Lower leg skin (tissue), 3 donors: ENCODE results near the gene MCAT.

Experiments used
- POLR2A ChIP-seq, 2 donors: fragments of 450-650 bp; IDR thresholded peaks; one replicate each; pipeline ENCODE4 v1.6.1; 2016 to 2017; ENCODE audit warnings: antibody characterized with exemption in 2 of 2, mild to moderate bottlenecking in 1 of 2, moderate library complexity in 1 of 2
- TF ChIP-seq, protein P1 (sequence below), 3 donors: fragments of 450-650 bp; IDR thresholded peaks; one replicate each; pipeline ENCODE4 v1.5.1; 2016; ENCODE audit warnings: antibody characterized with exemption in 3 of 3, mild to moderate bottlenecking in 3 of 3, moderate library complexity in 2 of 3

- TF ChIP-seq, protein P1, sequence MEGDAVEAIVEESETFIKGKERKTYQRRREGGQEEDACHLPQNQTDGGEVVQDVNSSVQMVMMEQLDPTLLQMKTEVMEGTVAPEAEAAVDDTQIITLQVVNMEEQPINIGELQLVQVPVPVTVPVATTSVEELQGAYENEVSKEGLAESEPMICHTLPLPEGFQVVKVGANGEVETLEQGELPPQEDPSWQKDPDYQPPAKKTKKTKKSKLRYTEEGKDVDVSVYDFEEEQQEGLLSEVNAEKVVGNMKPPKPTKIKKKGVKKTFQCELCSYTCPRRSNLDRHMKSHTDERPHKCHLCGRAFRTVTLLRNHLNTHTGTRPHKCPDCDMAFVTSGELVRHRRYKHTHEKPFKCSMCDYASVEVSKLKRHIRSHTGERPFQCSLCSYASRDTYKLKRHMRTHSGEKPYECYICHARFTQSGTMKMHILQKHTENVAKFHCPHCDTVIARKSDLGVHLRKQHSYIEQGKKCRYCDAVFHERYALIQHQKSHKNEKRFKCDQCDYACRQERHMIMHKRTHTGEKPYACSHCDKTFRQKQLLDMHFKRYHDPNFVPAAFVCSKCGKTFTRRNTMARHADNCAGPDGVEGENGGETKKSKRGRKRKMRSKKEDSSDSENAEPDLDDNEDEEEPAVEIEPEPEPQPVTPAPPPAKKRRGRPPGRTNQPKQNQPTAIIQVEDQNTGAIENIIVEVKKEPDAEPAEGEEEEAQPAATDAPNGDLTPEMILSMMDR (IDR thresholded peaks at IDR 0.05) = no peak
- no peak for TF ChIP-seq POLR2A (IDR thresholded peaks at IDR 0.05)
Measured at GRCh38 chr22:43160497-43161126, 17.4 kb upstream of the MCAT start.
